Prostate gland (tissue), 2 donors: Measurements from ENCODE around the gene ZNF839.
A peak's percentile ranks its signal among the peaks of the same experiment; 100 is the strongest.

Source experiments
- CTCF ChIP-seq, 4 experiments: fragments of 200-600 bp in 2 of 4; fragments of 450-650 bp in 2 of 4; sonication (generic) in 2 of 4; IDR thresholded peaks; 1 replicate in 3 of 4; 2 replicates in 1 of 4; pipeline ENCODE4 v1.5.1; 2016 to 2019; ENCODE audit warnings: antibody characterized with exemption in 4 of 4, mild to moderate bottlenecking in 2 of 4, moderate library complexity in 2 of 4
- POLR2A ChIP-seq: fragments of 450-650 bp; IDR thresholded peaks from one replicate; pipeline ENCODE4 v1.6.1; 2016; ENCODE audit warnings: antibody characterized with exemption, mild to moderate bottlenecking
- POLR2AphosphoS5 ChIP-seq: sonication (generic); formaldehyde crosslinking; IDR thresholded peaks from one replicate; pipeline ENCODE4 v1.6.1; 2017; ENCODE audit warnings: antibody characterized with exemption

- TF ChIP-seq POLR2A (peak; percentile 11), CTCF (IDR thresholded peaks at IDR 0.05) (peak; percentile 88 to 97 (median 94)), POLR2AphosphoS5 (peak; percentile 76)
Observed at GRCh38 chr14:102314242-102315011, 5.1 kb upstream of the ZNF839 start.
